ENCODE data around the gene TARS1.

GRCh38 chr5:33410221-33410620, 30.5 kb upstream of the TARS1 start:
- TF ChIP-seq CTCF (IDR thresholded peaks at IDR 0.05) (no peak), POLR2A (IDR thresholded peaks at IDR 0.05) (no peak), EP300 (IDR thresholded peaks at IDR 0.05) (no peak), POLR2AphosphoS5 (IDR thresholded peaks at IDR 0.05) (no peak)

Measured in suprapubic skin (tissue), 4 donors.